Hepatocyte (in vitro differentiated cells): ENCODE data around the gene PDGFD.

Source experiments
- CTCF ChIP-seq: fragments of 200-600 bp; sonication (generic); IDR thresholded peaks from 2 replicates; pipeline ENCODE4 v1.5.1; 2016; ENCODE audit warnings: antibody characterized with exemption, mild to moderate bottlenecking; ENCODE audit not compliant: poor library complexity
- EZH2 ChIP-seq: fragments of 200-600 bp; sonication (generic); IDR thresholded peaks from 2 replicates; pipeline ENCODE4 v1.6.1; 2016; ENCODE audit warnings: antibody characterized with exemption, mild to moderate bottlenecking, borderline replicate concordance
- EZH2phosphoT487 ChIP-seq: fragments of 200-600 bp; sonication (generic); IDR thresholded peaks from one replicate; pipeline ENCODE4 v1.6.1; 2018; ENCODE audit warnings: antibody characterized with exemption, mild to moderate bottlenecking, low read depth, moderate library complexity; ENCODE audit not compliant: unreplicated experiment, severe bottlenecking

- TF ChIP-seq CTCF (no peak), EZH2phosphoT487 (no peak), EZH2 (no peak)
Observed at GRCh38 chr11:103959279-103959942, 204.5 kb downstream of the PDGFD start.
